GM08714 (cell line): ENCODE data around the gene HIBADH.
"Not testable (repeated sequence)": the region's sequence is repeated elsewhere in the genome, so short reads cannot be mapped to it uniquely, and the experiment has no call there.

Experiments used
- H3K4me3 ChIP-seq: fragments of 200-500 bp; sonication (Bioruptor generic); 2 replicates; pipeline ENCODE4 v1.5.1; 2014; ENCODE audit warnings: mild to moderate bottlenecking, low read length, inconsistent platforms
- ZNF274 ChIP-seq: IDR thresholded peaks from 2 replicates; pipeline ENCODE4 v1.6.1; 2012; ENCODE audit warnings: mild to moderate bottlenecking, low read depth, low read length

Gene HIBADH

GRCh38 chr7:27661811-27662489 is 733 bp downstream of the HIBADH start:
- TF ChIP-seq ZNF274: no peak
- peak overlapping the region; percentile 82 for H3K4me3 ChIP-seq

GRCh38 chr7:27656724-27657123 is 6.0 kb downstream of the HIBADH start:
- no peak for TF ChIP-seq ZNF274
- H3K4me3 ChIP-seq: no peak overlapping the region

DNA sequence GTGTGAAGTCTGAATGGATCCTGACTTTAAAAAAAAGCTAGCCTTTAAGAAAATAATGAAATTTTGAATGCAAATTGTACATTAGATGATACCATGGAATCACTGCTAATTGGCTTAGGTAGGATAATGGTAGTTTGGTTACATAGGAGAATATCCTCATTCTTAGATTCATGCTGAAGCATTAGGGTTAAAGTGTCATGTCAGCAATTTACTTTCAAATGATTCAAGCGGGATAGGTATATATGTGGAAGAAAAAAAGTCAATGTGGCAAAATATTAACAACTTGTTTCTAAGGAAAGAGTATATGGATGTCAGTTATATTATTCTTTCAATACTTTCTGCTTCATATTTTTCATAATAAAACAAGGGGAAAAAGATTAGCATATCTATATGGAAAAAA is 7.5 kb downstream of the HIBADH start:
- no peak overlapping the region for H3K4me3 ChIP-seq
- no peak for TF ChIP-seq ZNF274

DNA sequence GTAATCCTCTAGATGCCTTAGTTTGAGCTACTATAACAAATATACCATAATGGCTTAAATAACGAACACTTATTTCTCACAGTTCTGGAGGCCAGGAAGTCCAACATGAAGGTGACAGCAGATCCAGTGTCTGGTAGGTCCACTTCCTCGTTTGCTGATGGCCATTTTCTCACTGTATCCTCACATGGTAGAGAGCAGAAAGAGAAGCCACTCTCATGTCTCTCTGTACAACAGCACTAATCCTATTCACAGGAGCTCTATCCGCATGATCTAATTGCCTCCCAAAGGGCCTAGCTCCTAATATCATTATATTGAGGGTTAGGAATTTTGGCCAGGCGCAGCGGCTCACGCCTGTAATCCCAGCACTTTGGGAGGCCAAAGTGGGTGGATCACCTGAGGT is 10.2 kb downstream of the HIBADH start:
- no peak for TF ChIP-seq ZNF274
- no peak overlapping the region for H3K4me3 ChIP-seq

GRCh38 chr7:27651702-27652101 is 11.0 kb downstream of the HIBADH start:
- TF ChIP-seq ZNF274: no peak
- H3K4me3 ChIP-seq: no peak overlapping the region

DNA sequence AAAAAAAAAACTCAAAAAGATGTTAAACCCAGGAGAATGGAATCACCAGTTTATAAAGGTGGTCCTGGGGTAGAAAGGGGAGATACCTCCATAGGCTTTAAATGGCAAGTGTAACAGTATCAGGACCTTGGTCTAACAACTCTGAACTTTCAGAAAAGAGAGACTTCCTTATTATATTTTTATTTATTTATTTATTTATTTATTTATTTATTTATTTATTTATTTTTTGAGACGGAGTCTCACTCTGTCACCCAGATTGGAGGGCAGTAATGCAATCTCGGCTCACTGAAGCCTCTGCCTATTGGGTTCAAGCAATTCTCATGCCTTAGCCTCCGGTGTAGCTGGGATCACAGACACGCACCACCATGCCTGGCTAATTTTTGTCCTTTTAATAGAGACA is 12.4 kb downstream of the HIBADH start:
- no peak overlapping the region for H3K4me3 ChIP-seq
- TF ChIP-seq ZNF274: no peak

GRCh38 chr7:27647489-27647888 is 15.2 kb downstream of the HIBADH start:
- TF ChIP-seq ZNF274: no peak
- H3K4me3 ChIP-seq: no peak overlapping the region

DNA sequence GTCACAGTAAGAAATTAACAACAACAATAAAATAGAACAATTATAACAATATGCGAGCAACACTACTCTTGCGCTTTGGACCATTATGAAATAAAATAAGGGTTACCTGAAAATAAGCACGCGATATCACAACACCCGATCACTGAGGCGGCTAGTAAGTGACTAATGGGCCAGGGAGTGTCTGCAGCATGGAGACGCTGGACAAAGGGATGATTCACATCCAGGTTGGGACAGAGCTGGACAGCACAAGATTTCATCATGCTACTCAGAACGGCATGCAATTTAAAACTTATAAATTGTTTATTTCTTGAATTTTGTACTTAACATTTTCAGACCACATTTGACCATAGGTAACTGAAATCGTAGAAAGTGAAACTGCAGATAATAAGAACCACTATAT is 15.6 kb downstream of the HIBADH start:
- H3K4me3 ChIP-seq: no peak overlapping the region
- TF ChIP-seq ZNF274: no peak

DNA sequence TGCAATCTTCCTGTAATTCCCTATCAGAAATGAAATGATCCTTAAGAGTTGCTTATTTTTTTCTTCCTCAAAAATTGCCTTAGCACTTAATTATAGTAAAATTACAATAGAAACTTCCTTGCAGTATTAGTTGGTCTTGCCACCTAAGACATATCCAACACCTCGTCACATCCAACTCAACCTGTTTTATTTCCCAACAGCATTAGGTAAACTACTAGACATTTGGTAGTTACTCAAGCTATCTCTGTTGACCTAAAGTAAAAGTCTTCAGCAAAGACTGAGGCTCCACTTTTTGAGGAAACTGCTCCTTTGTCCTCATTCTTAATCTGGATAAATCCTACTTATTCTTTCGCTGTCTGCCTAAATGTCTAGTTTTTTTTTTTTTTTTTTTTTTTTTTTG is 20.4 kb downstream of the HIBADH start:
- TF ChIP-seq ZNF274: no peak
- H3K4me3 ChIP-seq: no peak overlapping the region

DNA sequence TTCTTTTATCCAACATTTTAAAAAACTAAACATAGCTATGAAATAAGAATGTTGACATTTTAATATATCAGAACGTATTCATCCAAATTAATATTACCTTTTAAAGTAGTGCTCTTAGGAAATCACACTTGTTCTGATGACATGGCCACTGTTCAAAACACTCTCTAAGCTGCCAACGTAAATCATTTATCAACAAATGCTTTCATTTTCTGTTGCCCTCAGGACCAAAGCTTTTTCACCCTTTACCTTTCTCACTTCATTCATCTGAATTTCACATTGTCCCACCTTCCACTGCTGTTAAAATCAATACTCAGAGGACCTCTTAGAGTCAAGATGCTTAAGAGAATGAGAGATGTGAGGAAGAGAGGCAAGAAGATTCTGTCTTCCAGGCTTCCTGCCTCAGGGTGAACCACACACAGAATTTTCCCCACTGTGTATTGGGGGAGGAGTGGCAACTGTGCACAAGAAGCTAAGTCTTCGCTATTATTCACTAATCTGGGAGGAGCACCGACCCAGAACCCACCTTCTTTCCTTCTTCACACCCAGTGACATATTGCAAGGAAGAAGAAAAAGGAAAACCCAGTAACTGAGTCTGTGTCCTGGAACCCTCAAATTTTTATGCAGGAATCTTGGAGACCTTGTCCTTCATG is 21.0 kb downstream of the HIBADH start:
- peak overlapping the region; percentile 62; the same call in 1 of the 2 replicates for H3K4me3 ChIP-seq
- TF ChIP-seq ZNF274: no peak

- no peak overlapping the region for H3K4me3 ChIP-seq
- TF ChIP-seq ZNF274: no peak
Measured at GRCh38 chr7:27640884-27641574, 21.7 kb downstream of the HIBADH start.

GRCh38 chr7:27639851-27640250 is 22.8 kb downstream of the HIBADH start:
- H3K4me3 ChIP-seq: no peak overlapping the region
- no peak for TF ChIP-seq ZNF274

GRCh38 chr7:27639048-27639447 is 23.6 kb downstream of the HIBADH start:
- not testable (repeated sequence) for H3K4me3 ChIP-seq

- TF ChIP-seq ZNF274: no peak
Measured at GRCh38 chr7:27636326-27637006, 26.2 kb downstream of the HIBADH start.

GRCh38 chr7:27635728-27636127 is 27.0 kb downstream of the HIBADH start:
- TF ChIP-seq ZNF274: no peak
- H3K4me3 ChIP-seq: no peak overlapping the region

More at GRCh38 chr7:27636326-27637006, 26.2 kb downstream of the HIBADH start:
- no peak overlapping the region for H3K4me3 ChIP-seq
